Activated T-helper 1 cell treated with Interleukin-2 at 50 U/mL for 16 hours (primary cell): ENCODE results near the gene SHROOM3.

Experiments used
- DNase-seq: peaks from one replicate; pipeline ENCODE4 v3.0.0-alpha.2; 2020; ENCODE audit warnings: low read depth

The SHROOM3 gene

GRCh38 chr4:76570141-76570973 lies 135.3 kb downstream of the SHROOM3 start:
- no peak for DNase-seq

GRCh38 chr4:76571274-76571673 lies 136.2 kb downstream of the SHROOM3 start:
- no peak for DNase-seq

DNA sequence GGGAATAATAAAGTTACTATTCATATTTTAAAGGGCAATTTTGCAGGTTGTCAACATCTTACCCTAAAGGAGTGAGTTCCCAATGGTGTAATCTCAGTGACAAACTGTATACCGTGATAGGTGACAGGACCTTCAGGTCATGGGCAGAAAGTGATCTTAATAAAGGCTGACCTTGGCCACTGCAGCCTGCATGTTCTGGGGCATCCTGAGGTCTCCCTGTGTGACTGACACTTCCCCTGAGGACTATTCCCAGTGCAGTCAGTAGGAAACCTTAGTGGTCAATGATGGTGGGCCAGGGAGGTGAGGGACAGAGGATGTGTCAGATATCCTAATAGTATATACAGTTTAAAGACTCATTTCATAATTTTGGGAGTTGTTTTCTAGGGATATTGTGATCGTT lies 137.2 kb downstream of the SHROOM3 start:
- no peak for DNase-seq

- no peak for DNase-seq
Measured at GRCh38 chr4:76576824-76577223, 141.8 kb downstream of the SHROOM3 start.

DNA sequence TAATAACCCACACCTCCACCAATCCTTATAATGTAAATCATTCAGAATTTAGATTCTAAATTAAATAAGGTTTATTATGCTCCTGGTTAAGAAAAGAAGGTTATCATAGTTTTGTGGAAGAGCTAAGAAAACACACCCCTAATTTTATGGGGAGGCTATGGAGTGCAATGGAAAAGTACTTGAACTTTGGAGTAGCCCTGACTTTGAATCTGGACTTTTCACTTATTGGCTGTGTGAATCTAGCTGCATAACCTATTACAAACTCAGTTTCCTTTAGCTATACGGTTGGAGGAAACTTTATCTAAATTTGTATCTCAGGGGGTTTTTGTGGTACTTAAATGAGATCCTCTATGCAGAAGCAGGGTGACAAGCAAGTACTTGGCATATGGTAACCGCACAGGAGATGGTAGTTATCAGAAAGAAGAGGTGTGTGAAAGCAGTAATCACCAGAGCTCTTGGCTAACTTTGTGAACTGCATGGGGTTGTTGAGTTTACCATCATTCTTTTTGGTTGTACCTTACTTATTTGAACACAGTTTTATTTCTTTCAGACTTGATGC lies 143.1 kb downstream of the SHROOM3 start:
- no peak for DNase-seq

- DNase-seq: no peak
Measured at GRCh38 chr4:76579596-76580375, 144.8 kb downstream of the SHROOM3 start.

GRCh38 chr4:76581077-76581962 lies 146.3 kb downstream of the SHROOM3 start:
- no peak for DNase-seq

DNA sequence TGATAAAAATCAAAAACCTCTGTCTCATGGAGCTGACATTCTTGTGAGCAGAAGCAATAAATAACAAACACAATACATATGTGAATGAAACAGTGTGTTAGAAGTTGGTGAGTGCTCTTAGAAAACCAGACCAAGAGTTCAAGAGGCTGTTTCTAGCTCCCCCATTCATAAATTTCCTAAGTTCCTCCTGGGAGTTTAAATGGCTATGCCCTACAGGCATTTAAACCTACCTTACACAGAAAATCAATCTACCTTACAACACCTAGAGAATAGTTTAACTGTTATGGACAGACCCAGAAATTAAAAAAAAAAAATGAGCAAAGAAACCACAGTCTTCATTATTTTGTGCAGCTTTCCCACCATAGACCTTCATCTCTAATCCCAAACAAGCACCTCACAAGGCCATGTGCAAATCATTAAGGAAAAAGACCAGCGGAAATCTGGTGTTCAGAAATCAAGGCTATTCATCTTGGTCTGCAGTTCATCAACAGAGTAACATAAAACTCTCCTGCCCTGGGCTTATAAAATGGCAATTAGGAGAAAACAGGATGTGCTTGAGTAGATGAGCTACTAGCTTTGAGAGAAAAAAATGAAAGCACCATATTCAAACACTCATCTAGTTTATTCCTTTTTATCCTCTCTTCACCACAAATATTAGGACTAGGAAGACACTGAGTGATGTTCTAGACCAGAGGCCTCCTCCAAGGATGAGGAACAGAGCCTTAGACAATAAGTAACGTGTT lies 147.2 kb downstream of the SHROOM3 start:
- DNase-seq: no peak

DNA sequence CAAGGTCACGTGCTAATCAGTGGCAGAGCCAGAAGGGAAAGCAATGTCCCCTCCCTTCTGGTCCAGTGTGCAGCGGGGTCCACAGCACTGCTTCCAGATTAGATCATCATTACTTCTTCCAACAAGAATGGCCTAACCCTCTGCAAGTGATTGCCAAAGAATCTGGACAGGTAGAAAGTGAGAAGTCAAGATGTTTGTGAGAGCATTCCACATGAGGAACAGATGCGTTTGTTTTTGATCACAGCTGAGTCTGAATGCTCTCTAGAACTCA lies 147.7 kb downstream of the SHROOM3 start:
- no peak for DNase-seq

- DNase-seq: no peak
Measured at GRCh38 chr4:76584241-76585152, 149.5 kb downstream of the SHROOM3 start.

- DNase-seq: no peak
Measured at GRCh38 chr4:76585272-76585671, 150.2 kb downstream of the SHROOM3 start.

DNA sequence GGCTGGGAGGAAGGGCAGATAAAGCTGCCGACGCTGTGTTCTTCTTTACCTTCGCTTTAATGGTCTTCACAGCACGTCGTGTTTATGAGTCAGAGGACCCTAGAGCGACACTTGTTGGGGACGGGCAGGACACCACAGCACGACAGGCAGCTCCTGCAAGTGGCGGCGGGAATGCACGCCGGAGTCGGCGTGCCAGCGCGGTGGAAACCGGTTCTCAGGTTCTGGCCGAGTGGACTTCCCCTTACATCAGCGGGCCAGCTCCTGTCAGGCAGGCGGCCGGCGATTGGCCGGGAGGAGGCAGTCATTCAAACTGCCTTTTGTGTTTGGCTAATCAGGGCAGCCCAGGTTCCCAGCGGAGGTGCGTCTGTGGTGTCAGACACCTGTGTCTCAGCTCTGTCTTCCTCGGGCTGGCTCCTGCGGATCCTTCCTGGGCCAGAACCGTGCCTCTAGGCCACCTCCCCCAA lies 150.9 kb downstream of the SHROOM3 start:
- no peak for DNase-seq

GRCh38 chr4:76588274-76588673 lies 153.2 kb downstream of the SHROOM3 start:
- no peak for DNase-seq

GRCh38 chr4:76589402-76589801 lies 154.4 kb downstream of the SHROOM3 start:
- DNase-seq: no peak

DNA sequence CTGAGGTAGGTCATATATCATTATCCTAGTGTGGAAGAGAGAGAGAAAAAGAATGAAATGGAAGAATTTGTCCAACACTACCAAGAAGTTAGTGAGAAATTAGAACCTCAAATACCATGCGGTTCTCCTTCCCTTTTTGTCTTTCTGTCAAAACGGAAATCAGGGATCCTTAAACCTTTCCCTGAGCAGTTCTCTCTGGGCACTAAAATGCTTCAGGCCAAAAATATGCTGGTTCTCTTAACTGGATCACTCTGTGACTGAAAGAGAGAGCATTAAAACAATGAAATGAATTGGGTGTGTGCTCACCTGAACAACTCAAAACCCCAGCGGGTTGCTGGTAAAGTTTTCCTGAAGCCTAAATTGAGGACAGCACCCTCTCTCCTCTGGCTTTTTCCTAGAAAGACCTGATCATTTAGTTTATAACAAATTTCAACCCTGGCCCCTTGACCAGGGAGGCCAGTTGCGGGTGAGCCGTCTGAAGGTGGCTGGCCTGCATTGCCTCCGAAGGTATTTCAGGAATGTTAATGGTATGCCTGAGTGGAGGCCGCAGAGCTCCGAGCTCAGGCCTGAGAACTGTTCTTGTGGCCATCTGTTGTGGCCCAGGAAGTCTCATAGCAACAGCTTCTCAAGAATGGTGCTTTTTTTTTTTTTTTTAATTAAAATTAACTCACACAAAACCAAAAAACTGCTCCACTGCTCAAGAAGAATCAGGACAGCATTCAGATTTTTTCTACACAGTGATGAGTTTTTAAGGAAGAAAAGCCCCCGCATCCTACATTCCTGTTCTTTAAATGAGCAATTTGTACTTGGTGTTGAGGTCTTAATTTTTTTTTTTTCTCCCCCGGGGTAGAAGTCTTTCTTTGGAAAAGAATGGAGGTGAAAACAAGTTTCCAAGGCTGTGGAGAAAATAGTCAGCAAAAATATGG lies 155.1 kb downstream of the SHROOM3 start:
- no peak for DNase-seq

DNA sequence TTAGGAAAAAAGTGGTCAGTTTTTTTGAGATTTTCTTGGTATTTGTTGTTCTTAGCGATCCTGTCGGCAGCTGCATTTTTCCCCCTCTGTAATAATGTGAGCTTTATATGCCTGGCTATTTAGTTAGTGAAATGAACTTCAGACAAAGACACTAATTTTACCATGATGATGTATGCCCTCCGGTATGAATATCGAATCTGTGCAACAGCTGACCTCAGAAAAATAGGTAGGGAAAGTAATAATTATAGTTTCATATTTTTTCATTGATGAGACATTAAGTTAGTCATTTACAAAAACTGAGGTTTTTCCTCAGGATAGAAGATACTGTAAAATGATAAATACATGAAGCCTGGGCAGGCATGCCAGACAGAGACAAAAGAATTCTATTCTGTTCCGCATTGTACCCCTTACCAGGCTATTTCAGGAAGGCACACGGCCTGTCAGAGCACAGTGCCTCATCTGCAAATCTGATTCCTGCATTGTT lies 155.8 kb downstream of the SHROOM3 start:
- DNase-seq: no peak

GRCh38 chr4:76591992-76592391 lies 157.0 kb downstream of the SHROOM3 start:
- no peak for DNase-seq

GRCh38 chr4:76592460-76592859 lies 157.4 kb downstream of the SHROOM3 start:
- DNase-seq: no peak

GRCh38 chr4:76594173-76594572 lies 159.1 kb downstream of the SHROOM3 start:
- no peak for DNase-seq
